GM23338 (cell line): ENCODE data around the gene HLA-DOB. TPM values are rescaled to one million over a fixed set of nuclear protein-coding genes. Genes with fewer than 3 reads are reported as not detected.

ENCODE experiments used
- ATAC-seq: fragments of 200-7000 bp; cut with Tn5 transposase; 3 replicates; pipeline ENCODE4 v1.9.1; 2020
- DNase-seq: peaks from one replicate; pipeline ENCODE4 v3.0.0-alpha.2; 2015; ENCODE audit warnings: low spot score
- H2AFZ ChIP-seq: fragments of 200-600 bp; sonication (generic); 2 replicates; pipeline ENCODE4 v1.8.0; 2016; ENCODE audit warnings: antibody characterized with exemption, mild to moderate bottlenecking, moderate library complexity
- H3F3A ChIP-seq: fragments of 200-600 bp; sonication (generic); replicated peaks from 2 replicates; pipeline ENCODE4 v1.8.0; 2017; ENCODE audit warnings: antibody characterized with exemption, mixed run types, low read depth
- H3K27ac ChIP-seq: fragments of 200-600 bp; sonication (generic); 2 replicates; pipeline ENCODE4 v1.6.1; 2016; ENCODE audit warnings: low read depth
- H3K27me3 ChIP-seq: fragments of 200-600 bp; sonication (generic); 2 replicates; pipeline ENCODE4 v1.8.0; 2016; ENCODE audit warnings: mild to moderate bottlenecking, mixed run types, moderate library complexity; ENCODE audit not compliant: insufficient read depth
- H3K36me3 ChIP-seq: fragments of 200-600 bp; sonication (generic); 2 replicates; pipeline ENCODE4 v1.8.0; 2016; ENCODE audit warnings: mild to moderate bottlenecking; ENCODE audit not compliant: insufficient read depth
- H3K4me1 ChIP-seq: fragments of 200-600 bp; sonication (generic); 2 replicates; pipeline ENCODE4 v1.8.0; 2016; ENCODE audit warnings: mild to moderate bottlenecking, moderate library complexity; ENCODE audit not compliant: insufficient read depth
- H3K4me2 ChIP-seq: fragments of 200-600 bp; sonication (generic); 2 replicates; pipeline ENCODE4 v1.7.1; 2017; ENCODE audit warnings: mixed run types
- H3K4me3 ChIP-seq: fragments of 200-600 bp; sonication (generic); 2 replicates; pipeline ENCODE4 v1.6.1; 2016; ENCODE audit warnings: mixed run types
- H3K79me2 ChIP-seq: fragments of 200-600 bp; sonication (generic); replicated peaks from 2 replicates; pipeline ENCODE4 v1.8.0; 2017; ENCODE audit warnings: mild to moderate bottlenecking; ENCODE audit not compliant: insufficient read depth
- H3K9me2 ChIP-seq: fragments of 200-600 bp; sonication (generic); 2 replicates; pipeline ENCODE4 v1.8.0; 2017; ENCODE audit not compliant: insufficient read depth
- H4K20me1 ChIP-seq: fragments of 200-600 bp; sonication (generic); replicated peaks from 2 replicates; pipeline ENCODE4 v1.8.0; 2017; ENCODE audit warnings: mild to moderate bottlenecking; ENCODE audit not compliant: insufficient read depth
- H3K27ac Mint-ChIP-seq: 2 replicates; pipeline ENCODE4 v1.8.0; 2020; ENCODE audit warnings: inconsistent platforms, mild to moderate bottlenecking, moderate library complexity, mixed read lengths
- H3K27me3 Mint-ChIP-seq: 3 replicates; pipeline ENCODE4 v1.8.0; 2022; ENCODE audit warnings: low read depth, mild to moderate bottlenecking, moderate library complexity, mixed read lengths, inconsistent platforms; ENCODE audit not compliant: insufficient read depth, poor library complexity
- H3K36me3 Mint-ChIP-seq: 3 replicates; pipeline ENCODE4 v1.8.0; 2021; ENCODE audit warnings: low read depth, mild to moderate bottlenecking, inconsistent platforms, moderate library complexity, mixed read lengths
- H3K4me1 Mint-ChIP-seq: 3 replicates; pipeline ENCODE4 v1.8.0; 2020; ENCODE audit warnings: mild to moderate bottlenecking, inconsistent platforms, mixed read lengths
- H3K4me3 Mint-ChIP-seq: 3 replicates; pipeline ENCODE4 v1.8.0; 2021; ENCODE audit warnings: moderate library complexity, mild to moderate bottlenecking, inconsistent platforms, mixed read lengths
- H3K9me3 Mint-ChIP-seq: 3 replicates; pipeline ENCODE4 v1.8.0; 2020; ENCODE audit warnings: moderate library complexity, mild to moderate bottlenecking, inconsistent platforms, mixed read lengths
- CREB1 ChIP-seq: fragments of 250-450 bp; sonication (Bioruptor Pico); IDR thresholded peaks from 2 replicates; pipeline ENCODE4 v1.5.0; 2020; ENCODE audit warnings: low read depth, mild to moderate bottlenecking, moderate library complexity
- EZH2 ChIP-seq: fragments of 200-600 bp; sonication (generic); IDR thresholded peaks from one replicate; pipeline ENCODE4 v1.8.0; 2017; ENCODE audit warnings: antibody characterized with exemption, mild to moderate bottlenecking, low read depth; ENCODE audit not compliant: unreplicated experiment
- EZH2phosphoT487 ChIP-seq: fragments of 200-600 bp; sonication (generic); IDR thresholded peaks from one replicate; pipeline ENCODE4 v1.8.1; 2018; ENCODE audit warnings: antibody characterized with exemption; ENCODE audit not compliant: unreplicated experiment
- JUNB ChIP-seq: IDR thresholded peaks from one replicate; pipeline ENCODE4 v1.6.1; 2016; ENCODE audit warnings: antibody characterized with exemption; ENCODE audit not compliant: unreplicated experiment
- NANOG ChIP-seq: IDR thresholded peaks from 2 replicates; pipeline ENCODE4 v1.6.1; 2016; ENCODE audit warnings: antibody characterized with exemption, borderline replicate concordance
- POLR2AphosphoS5 ChIP-seq: IDR thresholded peaks from 2 replicates; pipeline ENCODE4 v1.6.1; 2016; ENCODE audit warnings: antibody characterized with exemption, low read depth
- STAT1 ChIP-seq: IDR thresholded peaks from one replicate; pipeline ENCODE4 v1.6.1; 2016; ENCODE audit warnings: antibody characterized with exemption; ENCODE audit not compliant: unreplicated experiment
- ZNF114 ChIP-seq: fragments of 250-450 bp; sonication (Bioruptor Pico); IDR thresholded peaks from 2 replicates; pipeline ENCODE4 v1.5.0; 2020; ENCODE audit warnings: mild to moderate bottlenecking, moderate library complexity
- ZNF331 ChIP-seq: fragments of 250-450 bp; sonication (Bioruptor Pico); IDR thresholded peaks from 2 replicates; pipeline ENCODE4 v1.5.0; 2020; ENCODE audit warnings: low read depth, mild to moderate bottlenecking, moderate library complexity
- polyA plus RNA-seq: library from polyadenylated mRNA; unstranded; fragments of >200 nt; fragmentation: Nextera tagmentation; extraction: Ambion mirVana; gene quantifications from 2 replicates; pipeline ENCODE4 v1.2.1, GENCODE V29; 2016
- total RNA-seq: library from RNA; depleted of rRNA; stranded (reverse); fragments of >200 nt; shearing (Covaris generic); gene quantifications from 2 replicates; pipeline ENCODE4 v1.2.3, GENCODE V29; 2014
- TF ChIP-seq, protein P1 (sequence below): IDR thresholded peaks from one replicate; pipeline ENCODE4 v1.6.1; 2018; ENCODE audit warnings: antibody characterized with exemption; ENCODE audit not compliant: unreplicated experiment
- TF ChIP-seq, protein P2 (sequence below): fragments of 250-450 bp; sonication (Bioruptor Pico); IDR thresholded peaks from 2 replicates; pipeline ENCODE4 v1.5.0; 2020; ENCODE audit warnings: mild to moderate bottlenecking, moderate library complexity
- TF ChIP-seq, protein P3 (sequence below): IDR thresholded peaks from 2 replicates; pipeline ENCODE4 v1.6.1; 2016; ENCODE audit warnings: antibody characterized with exemption
- TF ChIP-seq, protein P4 (sequence below), 2 experiments: fragments of 200-600 bp in 1 of 2; sonication (generic) in 1 of 2; conservative IDR thresholded peaks; 2 replicates each; pipeline versions ENCODE4 v1.5.1 to v1.6.1; 2016 to 2017; ENCODE audit warnings: antibody characterized with exemption in 2 of 2, low read depth in 2 of 2, mild to moderate bottlenecking in 2 of 2, moderate library complexity in 1 of 2

The HLA-DOB gene
- total and polyA plus RNA-seq, 2 experiments from 2014 or later = not detected

DNA sequence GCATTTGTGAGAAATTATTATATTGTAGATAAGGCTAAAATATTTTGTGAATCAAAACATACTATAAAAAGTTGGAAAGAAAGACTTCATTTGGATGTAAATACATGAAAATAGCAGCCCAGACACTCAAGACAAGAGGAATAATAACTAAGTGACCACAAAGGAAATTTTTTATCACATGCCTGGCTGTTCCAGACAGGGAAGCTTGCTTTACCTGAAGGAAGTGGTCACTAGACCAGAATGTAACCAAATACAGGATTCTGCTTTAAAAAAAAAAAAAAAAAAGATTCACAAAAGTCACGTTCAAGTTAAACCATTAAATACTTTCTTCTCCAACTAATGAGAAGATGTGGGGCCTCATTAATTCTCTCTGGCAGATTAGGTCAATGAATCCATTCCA is 44.1 kb downstream of the HLA-DOB start:
- Mint-ChIP-seq H3K27ac (no peak overlapping the region), H3K36me3 (no peaks in the 10 kb centered on the region), H3K4me1 (peaks cover 8% of the 10 kb centered on the region), H3K4me3 (no peak overlapping the region), H3K9me3 (peaks cover 8% of the 10 kb centered on the region; the same call in 1 of the 3 replicates), H3K27me3 (no peaks in the 10 kb centered on the region)
- H3K79me2 ChIP-seq = no peaks in the 10 kb centered on the region
- ATAC-seq (no peak), DNase-seq (no peak)
- no peak overlapping the region for H2AFZ ChIP-seq
- H3K36me3 ChIP-seq = no peaks in the 10 kb centered on the region
- H3K27me3 ChIP-seq = no peaks in the 10 kb centered on the region
- H3K4me1 ChIP-seq = no peaks in the 10 kb centered on the region; the same call in 1 of the 2 replicates
- H3K9me2 ChIP-seq = peaks cover 3% of the 10 kb centered on the region; the same call in 1 of the 2 replicates
- H3K4me2 ChIP-seq = no peak overlapping the region
- no peak overlapping the region for H3K4me3 ChIP-seq
- TF ChIP-seq, protein P1, sequence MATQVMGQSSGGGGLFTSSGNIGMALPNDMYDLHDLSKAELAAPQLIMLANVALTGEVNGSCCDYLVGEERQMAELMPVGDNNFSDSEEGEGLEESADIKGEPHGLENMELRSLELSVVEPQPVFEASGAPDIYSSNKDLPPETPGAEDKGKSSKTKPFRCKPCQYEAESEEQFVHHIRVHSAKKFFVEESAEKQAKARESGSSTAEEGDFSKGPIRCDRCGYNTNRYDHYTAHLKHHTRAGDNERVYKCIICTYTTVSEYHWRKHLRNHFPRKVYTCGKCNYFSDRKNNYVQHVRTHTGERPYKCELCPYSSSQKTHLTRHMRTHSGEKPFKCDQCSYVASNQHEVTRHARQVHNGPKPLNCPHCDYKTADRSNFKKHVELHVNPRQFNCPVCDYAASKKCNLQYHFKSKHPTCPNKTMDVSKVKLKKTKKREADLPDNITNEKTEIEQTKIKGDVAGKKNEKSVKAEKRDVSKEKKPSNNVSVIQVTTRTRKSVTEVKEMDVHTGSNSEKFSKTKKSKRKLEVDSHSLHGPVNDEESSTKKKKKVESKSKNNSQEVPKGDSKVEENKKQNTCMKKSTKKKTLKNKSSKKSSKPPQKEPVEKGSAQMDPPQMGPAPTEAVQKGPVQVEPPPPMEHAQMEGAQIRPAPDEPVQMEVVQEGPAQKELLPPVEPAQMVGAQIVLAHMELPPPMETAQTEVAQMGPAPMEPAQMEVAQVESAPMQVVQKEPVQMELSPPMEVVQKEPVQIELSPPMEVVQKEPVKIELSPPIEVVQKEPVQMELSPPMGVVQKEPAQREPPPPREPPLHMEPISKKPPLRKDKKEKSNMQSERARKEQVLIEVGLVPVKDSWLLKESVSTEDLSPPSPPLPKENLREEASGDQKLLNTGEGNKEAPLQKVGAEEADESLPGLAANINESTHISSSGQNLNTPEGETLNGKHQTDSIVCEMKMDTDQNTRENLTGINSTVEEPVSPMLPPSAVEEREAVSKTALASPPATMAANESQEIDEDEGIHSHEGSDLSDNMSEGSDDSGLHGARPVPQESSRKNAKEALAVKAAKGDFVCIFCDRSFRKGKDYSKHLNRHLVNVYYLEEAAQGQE = no peak
- TF ChIP-seq ZNF114 (CRISPR knock-in tag) (no peak), EZH2 (no peak), NANOG (no peak), POLR2AphosphoS5 (no peak), STAT1 (no peak), ZNF331 (CRISPR knock-in tag) (no peak), CREB1 (CRISPR knock-in tag) (no peak), JUNB (no peak), EZH2phosphoT487 (no peak)
- TF ChIP-seq, protein P2, sequence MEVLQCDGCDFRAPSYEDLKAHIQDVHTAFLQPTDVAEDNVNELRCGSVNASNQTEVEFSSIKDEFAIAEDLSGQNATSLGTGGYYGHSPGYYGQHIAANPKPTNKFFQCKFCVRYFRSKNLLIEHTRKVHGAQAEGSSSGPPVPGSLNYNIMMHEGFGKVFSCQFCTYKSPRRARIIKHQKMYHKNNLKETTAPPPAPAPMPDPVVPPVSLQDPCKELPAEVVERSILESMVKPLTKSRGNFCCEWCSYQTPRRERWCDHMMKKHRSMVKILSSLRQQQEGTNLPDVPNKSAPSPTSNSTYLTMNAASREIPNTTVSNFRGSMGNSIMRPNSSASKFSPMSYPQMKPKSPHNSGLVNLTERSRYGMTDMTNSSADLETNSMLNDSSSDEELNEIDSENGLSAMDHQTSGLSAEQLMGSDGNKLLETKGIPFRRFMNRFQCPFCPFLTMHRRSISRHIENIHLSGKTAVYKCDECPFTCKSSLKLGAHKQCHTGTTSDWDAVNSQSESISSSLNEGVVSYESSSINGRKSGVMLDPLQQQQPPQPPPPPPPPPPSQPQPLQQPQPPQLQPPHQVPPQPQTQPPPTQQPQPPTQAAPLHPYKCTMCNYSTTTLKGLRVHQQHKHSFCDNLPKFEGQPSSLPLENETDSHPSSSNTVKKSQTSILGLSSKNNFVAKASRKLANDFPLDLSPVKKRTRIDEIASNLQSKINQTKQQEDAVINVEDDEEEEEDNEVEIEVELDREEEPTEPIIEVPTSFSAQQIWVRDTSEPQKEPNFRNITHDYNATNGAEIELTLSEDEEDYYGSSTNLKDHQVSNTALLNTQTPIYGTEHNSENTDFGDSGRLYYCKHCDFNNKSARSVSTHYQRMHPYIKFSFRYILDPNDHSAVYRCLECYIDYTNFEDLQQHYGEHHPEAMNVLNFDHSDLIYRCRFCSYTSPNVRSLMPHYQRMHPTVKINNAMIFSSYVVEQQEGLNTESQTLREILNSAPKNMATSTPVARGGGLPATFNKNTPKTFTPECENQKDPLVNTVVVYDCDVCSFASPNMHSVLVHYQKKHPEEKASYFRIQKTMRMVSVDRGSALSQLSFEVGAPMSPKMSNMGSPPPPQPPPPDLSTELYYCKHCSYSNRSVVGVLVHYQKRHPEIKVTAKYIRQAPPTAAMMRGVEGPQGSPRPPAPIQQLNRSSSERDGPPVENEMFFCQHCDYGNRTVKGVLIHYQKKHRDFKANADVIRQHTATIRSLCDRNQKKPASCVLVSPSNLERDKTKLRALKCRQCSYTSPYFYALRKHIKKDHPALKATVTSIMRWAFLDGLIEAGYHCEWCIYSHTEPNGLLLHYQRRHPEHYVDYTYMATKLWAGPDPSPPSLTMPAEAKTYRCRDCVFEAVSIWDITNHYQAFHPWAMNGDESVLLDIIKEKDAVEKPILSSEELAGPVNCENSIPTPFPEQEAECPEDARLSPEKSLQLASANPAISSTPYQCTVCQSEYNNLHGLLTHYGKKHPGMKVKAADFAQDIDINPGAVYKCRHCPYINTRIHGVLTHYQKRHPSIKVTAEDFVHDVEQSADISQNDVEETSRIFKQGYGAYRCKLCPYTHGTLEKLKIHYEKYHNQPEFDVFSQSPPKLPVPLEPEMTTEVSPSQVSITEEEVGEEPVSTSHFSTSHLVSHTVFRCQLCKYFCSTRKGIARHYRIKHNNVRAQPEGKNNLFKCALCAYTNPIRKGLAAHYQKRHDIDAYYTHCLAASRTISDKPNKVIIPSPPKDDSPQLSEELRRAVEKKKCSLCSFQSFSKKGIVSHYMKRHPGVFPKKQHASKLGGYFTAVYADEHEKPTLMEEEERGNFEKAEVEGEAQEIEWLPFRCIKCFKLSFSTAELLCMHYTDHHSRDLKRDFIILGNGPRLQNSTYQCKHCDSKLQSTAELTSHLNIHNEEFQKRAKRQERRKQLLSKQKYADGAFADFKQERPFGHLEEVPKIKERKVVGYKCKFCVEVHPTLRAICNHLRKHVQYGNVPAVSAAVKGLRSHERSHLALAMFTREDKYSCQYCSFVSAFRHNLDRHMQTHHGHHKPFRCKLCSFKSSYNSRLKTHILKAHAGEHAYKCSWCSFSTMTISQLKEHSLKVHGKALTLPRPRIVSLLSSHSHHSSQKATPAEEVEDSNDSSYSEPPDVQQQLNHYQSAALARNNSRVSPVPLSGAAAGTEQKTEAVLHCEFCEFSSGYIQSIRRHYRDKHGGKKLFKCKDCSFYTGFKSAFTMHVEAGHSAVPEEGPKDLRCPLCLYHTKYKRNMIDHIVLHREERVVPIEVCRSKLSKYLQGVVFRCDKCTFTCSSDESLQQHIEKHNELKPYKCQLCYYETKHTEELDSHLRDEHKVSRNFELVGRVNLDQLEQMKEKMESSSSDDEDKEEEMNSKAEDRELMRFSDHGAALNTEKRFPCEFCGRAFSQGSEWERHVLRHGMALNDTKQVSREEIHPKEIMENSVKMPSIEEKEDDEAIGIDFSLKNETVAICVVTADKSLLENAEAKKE = no peak
- TF ChIP-seq, protein P3, sequence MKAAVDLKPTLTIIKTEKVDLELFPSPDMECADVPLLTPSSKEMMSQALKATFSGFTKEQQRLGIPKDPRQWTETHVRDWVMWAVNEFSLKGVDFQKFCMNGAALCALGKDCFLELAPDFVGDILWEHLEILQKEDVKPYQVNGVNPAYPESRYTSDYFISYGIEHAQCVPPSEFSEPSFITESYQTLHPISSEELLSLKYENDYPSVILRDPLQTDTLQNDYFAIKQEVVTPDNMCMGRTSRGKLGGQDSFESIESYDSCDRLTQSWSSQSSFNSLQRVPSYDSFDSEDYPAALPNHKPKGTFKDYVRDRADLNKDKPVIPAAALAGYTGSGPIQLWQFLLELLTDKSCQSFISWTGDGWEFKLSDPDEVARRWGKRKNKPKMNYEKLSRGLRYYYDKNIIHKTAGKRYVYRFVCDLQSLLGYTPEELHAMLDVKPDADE = no peak
- TF ChIP-seq, protein P4, sequence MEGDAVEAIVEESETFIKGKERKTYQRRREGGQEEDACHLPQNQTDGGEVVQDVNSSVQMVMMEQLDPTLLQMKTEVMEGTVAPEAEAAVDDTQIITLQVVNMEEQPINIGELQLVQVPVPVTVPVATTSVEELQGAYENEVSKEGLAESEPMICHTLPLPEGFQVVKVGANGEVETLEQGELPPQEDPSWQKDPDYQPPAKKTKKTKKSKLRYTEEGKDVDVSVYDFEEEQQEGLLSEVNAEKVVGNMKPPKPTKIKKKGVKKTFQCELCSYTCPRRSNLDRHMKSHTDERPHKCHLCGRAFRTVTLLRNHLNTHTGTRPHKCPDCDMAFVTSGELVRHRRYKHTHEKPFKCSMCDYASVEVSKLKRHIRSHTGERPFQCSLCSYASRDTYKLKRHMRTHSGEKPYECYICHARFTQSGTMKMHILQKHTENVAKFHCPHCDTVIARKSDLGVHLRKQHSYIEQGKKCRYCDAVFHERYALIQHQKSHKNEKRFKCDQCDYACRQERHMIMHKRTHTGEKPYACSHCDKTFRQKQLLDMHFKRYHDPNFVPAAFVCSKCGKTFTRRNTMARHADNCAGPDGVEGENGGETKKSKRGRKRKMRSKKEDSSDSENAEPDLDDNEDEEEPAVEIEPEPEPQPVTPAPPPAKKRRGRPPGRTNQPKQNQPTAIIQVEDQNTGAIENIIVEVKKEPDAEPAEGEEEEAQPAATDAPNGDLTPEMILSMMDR (conservative IDR thresholded peaks at IDR 0.05; ENCODE audit: low read depth in 2 of 2) = no peak
- no peak overlapping the region for H3K27ac ChIP-seq
- H3F3A ChIP-seq = no peaks in the 10 kb centered on the region
- H4K20me1 ChIP-seq = no peaks in the 10 kb centered on the region
